AG09309 (cell line): ENCODE data around the gene SVOPL.

ENCODE experiments used
- DNase-seq: peaks from one replicate; pipeline ENCODE4 v3.0.0-alpha.2; 2010; ENCODE audit warnings: low read depth
- H3K4me3 ChIP-seq: 2 replicates; pipeline ENCODE4 v1.5.1; 2011; ENCODE audit warnings: mild to moderate bottlenecking, low read depth, low read length, moderate library complexity; ENCODE audit not compliant: control insufficient read depth
- CTCF ChIP-seq: IDR thresholded peaks from 2 replicates; pipeline ENCODE4 v1.5.1; 2011; ENCODE audit warnings: mild to moderate bottlenecking, low read depth, low read length, inconsistent platforms; ENCODE audit not compliant: insufficient read depth, control insufficient read depth; ENCODE audit errors: missing control alignments

The SVOPL gene

GRCh38 chr7:138606236-138606635 lies 94.9 kb downstream of the SVOPL start:
- no peak for TF ChIP-seq CTCF
- no peak for DNase-seq
- H3K4me3 ChIP-seq: no peak overlapping the region

GRCh38 chr7:138603549-138604318 lies 97.4 kb downstream of the SVOPL start:
- TF ChIP-seq CTCF: no peak
- no peak for DNase-seq
- H3K4me3 ChIP-seq: no peak overlapping the region

- no peak overlapping the region for H3K4me3 ChIP-seq
- no peak for DNase-seq
- TF ChIP-seq CTCF: no peak
Measured at GRCh38 chr7:138602451-138602850, 98.7 kb downstream of the SVOPL start.

GRCh38 chr7:138595454-138595853 lies 105.7 kb downstream of the SVOPL start:
- DNase-seq: no peak
- TF ChIP-seq CTCF: no peak

GRCh38 chr7:138590154-138590553 lies 111.0 kb downstream of the SVOPL start:
- H3K4me3 ChIP-seq: no peak overlapping the region
- DNase-seq: no peak
- no peak for TF ChIP-seq CTCF

More at GRCh38 chr7:138595454-138595853, 105.7 kb downstream of the SVOPL start:
- no peak overlapping the region for H3K4me3 ChIP-seq

GRCh38 chr7:138588986-138589385 lies 112.2 kb downstream of the SVOPL start:
- no peak for DNase-seq
- no peak overlapping the region for H3K4me3 ChIP-seq
- TF ChIP-seq CTCF: no peak
